Endometrial microvascular endothelial cells (primary cell): ENCODE results near the gene SLC25A47. TPM values are rescaled to one million over a fixed set of nuclear protein-coding genes. Genes with fewer than 3 reads are reported as not detected.
"Not testable (repeated sequence)": the region's sequence is repeated elsewhere in the genome, so short reads cannot be mapped to it uniquely, and the experiment has no call there.

Source experiments
- in situ Hi-C: cut with HindIII; loops from 2 replicates; pipeline ENCODE4 v1.10.0; 2017; ENCODE audit warnings: low sequenced_read_pairs, low pct_unique_long_range_greater_than_20kb; ENCODE audit errors: inconsistent ontology term
- total RNA-seq: library from RNA; depleted of rRNA; stranded (reverse); fragments of >200 nt; gene quantifications from one replicate; pipeline ENCODE4 v1.2.3, GENCODE V29; 2015; ENCODE audit errors: inconsistent ontology term

Gene SLC25A47, protein sequence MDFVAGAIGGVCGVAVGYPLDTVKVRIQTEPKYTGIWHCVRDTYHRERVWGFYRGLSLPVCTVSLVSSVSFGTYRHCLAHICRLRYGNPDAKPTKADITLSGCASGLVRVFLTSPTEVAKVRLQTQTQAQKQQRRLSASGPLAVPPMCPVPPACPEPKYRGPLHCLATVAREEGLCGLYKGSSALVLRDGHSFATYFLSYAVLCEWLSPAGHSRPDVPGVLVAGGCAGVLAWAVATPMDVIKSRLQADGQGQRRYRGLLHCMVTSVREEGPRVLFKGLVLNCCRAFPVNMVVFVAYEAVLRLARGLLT
- total RNA-seq, result not detected

DNA sequence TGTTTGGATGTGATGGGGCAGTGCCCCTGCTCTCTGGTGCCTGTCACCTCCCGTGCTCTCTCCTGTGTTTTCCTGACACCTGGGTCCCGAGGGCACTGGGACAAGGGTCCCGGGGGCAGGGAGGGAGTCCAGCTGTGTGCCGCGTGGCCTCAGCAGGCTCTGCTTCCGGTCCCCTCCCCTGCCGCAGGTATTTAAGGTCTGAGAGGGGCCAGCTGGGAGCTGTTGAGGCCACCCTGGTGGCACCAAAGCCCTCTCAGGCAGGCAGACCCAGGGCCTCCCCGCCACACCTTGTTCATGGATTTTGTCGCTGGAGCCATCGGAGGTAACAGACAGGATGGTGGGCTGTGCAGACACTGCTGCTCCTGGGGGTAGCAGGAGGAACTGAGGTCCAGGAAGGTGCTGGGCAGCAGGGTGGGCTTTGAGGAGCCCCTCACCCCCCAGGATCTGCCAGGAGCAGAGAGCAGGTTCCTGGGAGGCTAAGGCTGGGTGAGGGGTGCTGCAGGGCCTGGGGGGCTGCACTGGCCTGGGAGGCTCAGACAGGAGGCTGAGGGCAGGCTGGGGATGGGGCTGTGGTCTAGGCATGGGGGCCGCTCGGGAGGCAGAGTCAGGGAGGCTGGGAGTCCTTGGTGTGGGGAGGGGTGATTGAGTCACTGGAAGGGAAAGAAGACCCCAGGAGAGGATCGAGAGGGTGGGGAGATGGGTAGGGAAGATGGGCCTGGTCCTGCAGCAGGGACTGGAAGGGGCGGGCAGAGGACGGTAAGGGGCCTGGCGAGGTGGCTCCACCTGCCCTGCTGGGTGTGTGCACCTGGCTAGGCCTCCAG is at the start of gene SLC25A47:
TSS of gene SLC25A47 (plus strand) at position 219 of the 821 bp plus-strand sequence. CDS start at position 295, 76 bp downstream.
- in situ Hi-C loops, result no loop called here

DNA sequence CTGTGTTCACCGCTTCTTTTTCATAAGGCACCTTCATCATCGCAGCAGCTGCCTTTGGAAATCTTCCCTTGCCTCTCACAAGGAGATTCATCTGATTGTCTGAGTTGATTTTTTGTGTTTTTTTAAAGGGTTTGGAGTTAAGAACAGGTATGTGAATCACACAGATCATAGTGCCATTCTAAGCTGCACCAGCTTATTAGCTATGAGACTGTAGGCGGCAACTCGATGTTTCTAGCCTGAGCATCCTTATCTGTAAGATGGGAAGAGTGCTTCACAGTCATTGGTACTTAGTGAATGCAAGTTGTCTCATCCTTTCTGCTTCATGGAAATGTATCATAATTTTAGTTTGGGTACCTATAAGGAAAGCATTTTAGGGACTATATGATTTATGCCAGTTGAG is 48.9 kb upstream of the SLC25A47 start:
- in situ Hi-C loops, result no loop called here

DNA sequence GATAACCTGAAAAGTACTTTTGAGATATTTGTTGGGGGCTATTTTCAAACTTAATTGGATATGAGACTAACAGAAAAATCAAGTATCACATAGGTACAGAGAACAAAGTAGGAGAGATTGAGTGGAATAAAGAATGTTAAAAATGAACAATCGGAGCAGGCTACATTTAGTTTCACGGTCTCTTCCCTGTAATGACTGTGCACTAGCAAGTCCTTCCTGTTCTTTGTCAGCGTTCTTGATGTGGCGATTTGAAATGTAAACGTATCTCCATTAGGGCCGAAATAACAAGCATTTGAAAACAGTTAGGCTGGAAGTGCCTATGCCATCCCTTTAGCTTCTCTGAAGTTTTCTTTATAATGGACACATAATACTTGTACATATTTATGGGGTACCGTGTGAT is 47.9 kb upstream of the SLC25A47 start:
- in situ Hi-C loops, result no loop called here

DNA sequence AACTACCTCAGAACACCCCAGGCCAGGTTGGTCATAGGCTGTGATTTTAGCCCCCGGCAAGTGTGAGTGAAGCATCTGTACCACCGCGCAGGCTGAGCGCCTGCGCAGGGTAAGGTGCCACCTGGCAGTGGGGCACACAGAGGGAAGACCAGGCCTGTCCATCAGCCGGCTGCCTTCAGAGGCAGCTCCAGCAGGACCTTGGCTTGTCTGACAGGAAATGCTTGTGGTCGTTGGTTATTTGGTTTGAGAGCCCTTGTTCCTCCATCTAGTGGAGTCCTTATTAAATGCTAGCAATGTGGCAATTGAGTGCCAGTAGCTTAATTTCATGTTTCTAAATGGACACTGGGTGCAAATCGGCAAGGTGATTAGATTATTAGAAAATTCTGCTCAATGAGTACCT is 44.4 kb upstream of the SLC25A47 start:
- in situ Hi-C loops, result no loop called here

DNA sequence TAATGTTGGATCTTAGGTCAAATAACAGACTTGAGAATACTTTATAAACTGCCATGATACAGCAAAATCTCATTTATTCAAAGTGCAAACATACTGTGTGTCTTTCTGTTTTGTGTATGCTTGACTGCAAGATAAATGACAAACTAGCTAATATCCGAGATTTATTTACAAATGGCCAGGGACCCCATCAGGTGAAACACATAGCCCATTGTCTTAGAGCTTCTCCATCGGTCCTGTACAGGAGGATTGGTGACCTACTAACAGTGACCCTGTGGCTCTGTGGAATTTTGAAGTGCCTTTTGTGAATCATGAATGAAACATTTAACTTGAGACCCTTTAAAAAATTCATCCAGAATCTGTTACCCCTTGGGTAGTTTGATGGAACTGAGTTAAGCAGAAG is 44.0 kb upstream of the SLC25A47 start:
- in situ Hi-C loops, result no loop called here

DNA sequence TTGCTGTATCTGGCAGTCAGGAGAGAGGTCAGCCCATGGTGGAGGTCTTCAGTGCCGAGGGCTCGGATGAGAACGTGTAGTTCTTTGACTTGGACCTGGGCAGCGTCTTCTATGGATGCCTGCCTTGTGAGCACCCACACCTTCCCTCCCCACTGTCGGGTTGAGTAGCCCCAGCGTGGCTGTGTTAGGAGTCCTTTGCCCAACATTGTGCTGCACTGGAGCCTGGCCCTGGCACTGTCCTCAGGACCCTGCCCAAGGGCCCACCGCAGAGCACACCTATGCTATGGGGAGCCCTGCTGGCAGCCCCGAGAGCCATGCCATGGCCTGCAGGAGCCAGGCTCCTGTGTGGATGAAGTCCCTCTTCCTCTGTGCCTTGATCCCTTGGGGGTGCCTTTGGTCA is 43.6 kb upstream of the SLC25A47 start:
- in situ Hi-C loops, result no loop called here

DNA sequence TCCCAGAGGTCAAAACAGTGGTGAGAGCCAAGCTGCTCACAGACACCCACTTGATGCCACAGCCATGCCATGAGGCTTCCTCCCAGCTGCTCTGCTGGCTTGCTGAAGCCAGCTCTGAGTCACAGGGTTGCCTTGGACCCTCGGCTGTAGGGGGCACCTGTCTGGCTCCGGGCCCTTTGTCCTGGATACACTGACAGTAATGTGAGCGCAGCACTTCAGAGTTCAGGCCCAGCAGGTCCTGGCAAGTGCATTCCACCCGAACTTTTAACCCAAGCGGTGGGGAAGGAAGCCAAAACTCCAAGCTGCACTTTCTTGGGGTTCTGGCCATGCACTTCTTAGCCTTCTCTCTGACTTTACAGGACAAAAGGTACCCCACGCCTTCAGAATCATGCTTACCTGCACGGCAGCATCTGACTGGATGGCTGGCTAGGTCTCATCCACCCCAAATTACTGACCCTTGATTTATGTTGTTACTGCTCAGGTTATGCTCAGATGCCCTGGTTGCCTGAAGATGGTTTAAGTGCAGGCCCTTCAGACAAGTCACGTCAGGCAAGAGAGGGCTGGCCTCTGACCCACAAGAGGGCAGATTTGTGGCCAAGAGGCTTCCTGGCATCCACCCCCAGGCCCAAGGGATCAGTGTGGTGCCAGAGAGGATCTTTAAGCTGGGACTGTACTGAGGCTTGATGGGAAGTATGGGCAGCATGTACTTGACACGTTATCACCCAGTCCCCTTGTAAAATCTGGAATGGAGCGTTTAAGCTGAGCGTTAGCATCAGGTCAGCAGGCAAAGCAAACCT is 41.7 kb upstream of the SLC25A47 start:
- in situ Hi-C loops, result no loop called here

DNA sequence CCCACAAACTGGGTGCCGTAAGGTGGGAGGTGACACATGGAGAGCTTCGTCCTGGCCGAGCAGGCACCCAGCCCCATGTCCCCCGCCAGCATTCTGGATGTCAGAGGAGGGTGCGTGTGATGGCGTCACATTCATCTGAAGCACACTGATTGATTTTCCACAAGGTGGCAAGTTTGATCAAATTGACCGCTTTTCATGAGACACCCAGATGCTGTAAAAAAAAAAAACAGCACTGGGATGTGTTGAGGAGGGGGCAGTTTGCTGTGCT is 41.1 kb upstream of the SLC25A47 start:
- in situ Hi-C loops, result no loop called here

DNA sequence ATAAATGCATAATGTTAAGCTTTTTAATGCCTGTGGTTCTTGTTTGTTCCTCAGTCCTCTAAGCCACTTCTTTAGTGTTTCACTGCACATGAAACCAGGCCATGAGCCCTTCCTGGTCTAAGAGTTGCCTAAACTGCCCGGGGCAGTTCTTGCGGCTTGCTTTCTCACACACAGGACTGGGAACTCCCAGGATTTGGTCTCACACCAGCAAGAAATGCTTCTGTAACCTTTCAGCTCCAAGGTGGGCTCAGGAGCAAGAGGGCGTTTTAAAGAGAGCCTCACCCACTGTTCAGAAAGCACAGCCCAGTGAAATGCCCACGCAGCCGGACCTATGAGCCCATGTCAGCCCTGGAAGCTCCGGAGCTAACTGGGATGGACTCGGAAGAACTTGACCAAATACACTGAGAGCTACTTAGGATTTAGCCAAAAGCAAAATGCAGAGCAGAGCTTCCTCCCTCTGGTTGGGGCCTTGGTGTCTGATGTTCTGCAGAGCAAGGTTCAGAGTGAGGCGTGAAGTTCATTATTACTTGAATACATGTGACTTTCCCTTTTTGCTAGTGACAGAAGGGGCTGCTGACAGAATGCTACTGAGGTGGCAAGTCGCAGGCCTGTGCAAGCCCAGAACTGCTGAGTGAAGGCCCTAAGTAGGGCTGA is 40.2 kb upstream of the SLC25A47 start:
- in situ Hi-C loops, result no loop called here

DNA sequence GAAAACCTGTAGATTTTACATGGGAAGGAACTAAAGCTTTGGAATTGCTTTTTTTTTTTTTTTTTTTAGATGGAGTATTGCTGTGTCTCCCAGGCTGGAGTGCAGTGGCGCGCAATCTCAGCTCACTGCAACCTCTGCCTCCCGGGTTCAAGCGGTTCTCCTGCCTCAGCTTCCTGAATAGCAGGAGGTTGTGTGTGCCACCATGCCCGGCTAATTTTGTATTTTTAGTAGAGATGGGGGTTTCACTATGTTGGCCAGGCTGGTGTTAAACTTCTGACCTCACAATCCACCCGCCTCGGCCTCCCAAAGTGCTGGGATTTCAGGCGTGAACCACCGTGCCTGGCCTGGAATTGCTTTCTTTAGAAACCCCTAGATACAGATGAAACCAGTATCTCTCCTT is 39.7 kb upstream of the SLC25A47 start:
- in situ Hi-C loops, result not testable (repeated sequence)

DNA sequence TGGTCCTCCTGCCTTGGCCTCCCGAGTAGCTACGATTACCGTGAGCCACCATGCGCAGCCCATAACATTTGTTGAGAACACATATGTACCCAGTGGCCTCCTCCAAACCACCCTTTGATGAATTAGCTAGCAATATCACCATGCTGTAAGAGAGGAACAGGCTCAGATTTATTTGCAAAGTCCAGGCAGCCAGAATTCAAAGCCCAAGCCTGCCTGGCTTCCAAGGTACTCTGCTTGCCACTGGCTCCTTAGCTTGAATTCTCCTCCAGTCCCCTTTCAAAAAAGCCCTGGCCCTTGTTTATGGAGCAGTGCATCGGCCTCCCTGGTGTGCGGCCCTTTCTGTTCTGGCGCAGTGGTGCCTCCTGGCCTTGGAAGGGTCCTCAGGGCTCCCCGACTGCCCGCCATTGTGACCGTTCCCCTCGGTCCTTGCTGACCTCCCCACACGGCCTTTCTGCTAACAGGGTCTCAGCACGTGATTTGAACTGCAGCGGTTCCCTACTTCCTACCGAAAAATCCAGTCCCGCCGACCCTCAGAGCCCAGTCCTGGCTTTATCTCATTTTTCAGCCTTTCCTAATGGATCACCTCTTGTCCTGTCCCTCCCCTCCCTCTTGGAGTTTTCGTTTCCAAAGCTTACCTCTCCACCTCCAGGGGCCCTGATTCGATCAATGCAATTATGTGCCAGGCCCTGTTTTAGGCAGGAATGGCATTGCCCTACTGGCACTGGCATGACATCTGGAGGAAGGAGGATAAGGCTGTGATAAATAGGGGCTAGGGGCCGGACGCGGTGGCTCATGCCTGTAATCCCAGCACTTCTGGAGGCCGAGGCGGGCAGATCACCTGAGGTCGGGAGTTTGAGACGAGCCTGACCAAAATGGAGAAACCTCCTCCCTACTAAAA is 38.9 kb upstream of the SLC25A47 start:
- in situ Hi-C loops, result no loop called here

DNA sequence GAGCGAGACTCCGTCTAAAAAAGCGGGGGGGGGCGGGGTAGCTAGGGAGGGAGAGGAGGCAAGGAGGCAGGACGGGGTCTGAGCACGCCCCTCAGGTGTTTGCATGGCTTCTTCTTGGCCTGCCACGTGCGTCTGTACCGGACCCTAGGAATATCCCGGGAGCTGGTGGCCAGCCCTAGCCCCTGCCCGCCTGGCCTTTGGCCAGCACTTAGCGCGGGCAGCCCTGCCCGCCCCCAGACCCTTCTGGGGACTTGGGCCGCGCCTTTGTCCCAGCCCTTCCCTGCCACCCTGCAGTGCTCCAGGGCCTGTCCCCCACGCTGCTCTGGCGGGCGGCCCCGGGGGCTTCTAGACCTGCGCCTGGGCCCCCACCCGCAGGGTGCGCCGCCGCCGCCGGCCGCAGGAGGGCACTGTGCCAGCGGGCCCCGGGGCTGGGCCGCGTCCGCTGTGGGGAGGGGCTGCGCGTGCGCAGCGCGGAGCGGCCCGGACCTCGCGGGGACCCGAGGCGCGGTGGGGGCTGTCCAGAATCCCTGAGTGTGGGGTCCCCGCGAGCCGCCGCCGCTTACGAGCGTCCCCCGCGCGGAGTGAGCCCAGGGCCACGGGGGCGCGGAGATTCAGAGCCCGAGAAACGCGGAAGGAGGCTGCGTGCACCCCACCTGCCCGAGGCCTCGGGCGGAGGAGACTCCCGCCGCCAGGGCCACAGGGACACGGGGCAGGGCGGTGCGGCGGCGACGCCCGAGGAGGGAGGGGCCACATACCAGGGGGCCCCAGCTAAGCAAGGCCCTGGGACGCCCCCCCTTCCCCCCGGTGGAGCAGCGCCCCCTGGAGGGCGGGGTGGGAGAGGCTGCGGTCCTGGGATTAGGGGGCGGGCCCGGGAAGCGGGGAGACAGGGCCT is 37.9 kb upstream of the SLC25A47 start:
- in situ Hi-C loops, result no loop called here

DNA sequence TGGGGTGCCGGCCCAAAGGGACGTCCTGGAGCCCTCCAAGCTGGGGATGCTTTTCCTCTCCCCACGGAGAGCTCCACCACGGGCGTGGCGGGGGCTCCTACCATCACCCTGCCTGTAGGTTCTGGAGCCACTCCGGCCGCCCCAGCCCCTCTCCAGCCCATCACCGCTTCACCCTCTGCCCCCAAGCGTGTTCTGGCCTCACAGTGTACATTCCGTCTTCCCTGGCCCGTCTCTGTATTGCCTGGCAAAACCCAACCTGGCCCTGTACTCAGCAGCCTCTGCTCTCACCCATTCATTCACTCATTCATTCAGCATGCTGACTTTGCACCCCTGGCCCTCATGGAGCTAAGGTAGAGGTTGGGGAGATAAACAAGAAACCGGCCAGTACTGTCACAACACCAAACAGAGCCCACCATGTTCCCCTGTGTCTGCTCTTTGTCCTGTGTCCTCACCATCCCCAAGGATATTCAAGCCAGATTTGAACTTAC is 37.2 kb upstream of the SLC25A47 start:
- in situ Hi-C loops, result no loop called here

DNA sequence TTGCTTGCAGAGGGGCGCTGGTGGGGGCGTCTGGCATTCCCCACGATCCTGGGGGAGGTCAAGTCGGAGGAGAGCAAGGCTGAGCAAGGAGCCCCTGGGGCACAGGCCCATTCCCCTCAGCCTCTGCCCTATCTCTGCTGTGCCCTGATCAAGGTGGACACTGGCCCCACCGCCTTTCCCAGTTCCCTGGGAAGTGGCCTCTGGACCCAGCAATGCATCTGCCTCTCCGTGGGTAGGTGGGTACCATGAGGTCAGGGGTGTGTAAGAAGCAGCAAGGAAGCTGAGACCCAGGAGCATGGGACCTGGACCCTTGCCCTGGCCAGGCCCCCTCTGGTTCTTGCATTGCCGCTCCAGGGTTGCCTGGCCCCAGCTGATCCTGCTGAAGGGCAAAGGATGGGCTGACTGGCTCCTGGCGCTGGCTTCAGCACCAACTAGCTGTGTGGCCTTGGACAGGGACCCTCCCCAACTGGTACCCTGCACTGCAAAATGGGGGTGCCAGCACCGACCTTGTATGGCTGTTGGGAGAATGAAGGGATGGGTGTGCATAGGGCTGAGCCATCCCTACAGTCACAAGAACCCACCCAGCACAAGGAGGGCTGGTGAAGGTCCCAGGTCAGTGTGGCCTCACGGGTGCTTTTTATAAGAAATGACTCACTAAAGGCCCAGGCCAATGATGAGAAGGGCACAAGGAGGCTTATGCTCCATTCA is 36.5 kb upstream of the SLC25A47 start:
- in situ Hi-C loops, result no loop called here

DNA sequence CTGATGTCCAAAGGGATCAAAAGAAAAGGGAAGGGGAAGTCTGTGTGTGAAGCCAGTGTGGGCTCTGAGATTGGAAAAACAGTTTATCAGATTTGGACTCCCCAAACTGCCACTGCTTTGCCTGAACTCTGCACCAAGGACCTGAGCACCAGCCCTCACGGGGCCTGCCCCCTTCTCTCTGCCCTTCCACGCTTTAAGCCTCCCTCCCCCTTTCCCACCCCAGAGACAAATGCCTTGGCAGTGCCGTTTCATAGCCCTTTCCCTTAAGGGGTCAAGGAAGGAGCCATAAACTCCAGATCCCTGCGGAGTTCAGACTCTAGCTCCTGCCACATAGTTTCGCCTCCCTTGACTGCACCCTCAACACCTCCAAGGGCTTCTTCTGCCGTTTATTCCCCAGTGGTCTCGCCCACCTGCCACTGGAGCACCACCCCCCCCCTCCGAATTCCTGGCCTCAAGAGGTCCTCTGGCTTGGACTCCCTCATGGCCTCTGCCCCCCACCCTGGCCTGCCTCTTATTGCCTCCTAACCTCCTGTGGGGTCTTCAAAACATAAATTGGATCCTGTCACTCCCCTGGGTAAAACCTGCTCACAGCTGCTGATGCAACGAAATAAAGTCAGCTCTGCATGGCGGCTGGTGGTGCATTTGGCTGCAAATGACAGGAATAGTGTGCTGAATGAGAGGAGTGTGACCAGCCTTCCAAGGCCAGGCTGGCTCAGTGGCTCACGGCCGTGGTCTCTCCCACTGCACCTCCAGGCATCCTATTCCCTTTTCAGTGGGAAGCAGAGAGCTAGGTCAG is 35.7 kb upstream of the SLC25A47 start:
- in situ Hi-C loops, result no loop called here

DNA sequence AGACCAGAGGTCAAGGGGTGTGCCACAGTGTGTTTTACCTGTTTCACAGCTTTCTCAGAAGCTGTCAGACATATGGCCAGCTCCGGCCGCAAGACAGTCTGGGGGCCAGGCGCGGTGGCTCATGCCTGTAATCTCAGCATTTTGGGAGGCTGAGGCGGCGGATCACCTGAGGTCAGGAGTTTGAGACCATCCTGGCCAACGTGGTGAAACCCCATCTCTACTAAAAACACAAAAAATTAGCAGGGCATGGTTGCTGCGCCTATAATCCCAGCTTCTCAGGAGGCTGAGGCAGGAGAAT is 35.2 kb upstream of the SLC25A47 start:
- in situ Hi-C loops, result not testable (repeated sequence)
